Ishikawa (cell line): ENCODE measurements around the gene MTG1.

Experiments
- CEBPB ChIP-seq: IDR thresholded peaks from 2 replicates; pipeline ENCODE4 v1.6.1; 2012
- CREB1 ChIP-seq: IDR thresholded peaks from 2 replicates; pipeline ENCODE4 v1.6.1; 2012; ENCODE audit warnings: low read depth
- EGR1 ChIP-seq: IDR thresholded peaks from 2 replicates; pipeline ENCODE4 v1.6.1; 2012
- EP300 ChIP-seq: IDR thresholded peaks from 2 replicates; pipeline ENCODE4 v1.6.1; 2012; ENCODE audit warnings: borderline replicate concordance
- FOXM1 ChIP-seq: IDR thresholded peaks from 2 replicates; pipeline ENCODE4 v1.6.1; 2012; ENCODE audit warnings: low read depth, borderline replicate concordance
- MAX ChIP-seq: IDR thresholded peaks from 2 replicates; pipeline ENCODE4 v1.6.1; 2012
- NFIC ChIP-seq: IDR thresholded peaks from 2 replicates; pipeline ENCODE4 v1.6.1; 2012
- RAD21 ChIP-seq: IDR thresholded peaks from 2 replicates; pipeline ENCODE4 v1.6.1; 2012; ENCODE audit warnings: low read depth
- TAF1 ChIP-seq: IDR thresholded peaks from 2 replicates; pipeline ENCODE4 v1.6.1; 2012; ENCODE audit warnings: low read depth, mild to moderate bottlenecking
- TCF12 ChIP-seq: IDR thresholded peaks from 2 replicates; pipeline ENCODE4 v1.6.1; 2012; ENCODE audit warnings: low read depth
- TEAD4 ChIP-seq: IDR thresholded peaks from 2 replicates; pipeline ENCODE4 v1.6.1; 2012
- YY1 ChIP-seq: IDR thresholded peaks from 2 replicates; pipeline ENCODE4 v1.6.1; 2012; ENCODE audit warnings: low read depth
- ZBTB7A ChIP-seq: IDR thresholded peaks from 2 replicates; pipeline ENCODE4 v1.6.1; 2012; ENCODE audit warnings: low read depth
- TF ChIP-seq, protein P1 (sequence below): IDR thresholded peaks from 2 replicates; pipeline ENCODE4 v1.6.1; 2012
- TF ChIP-seq, protein P2 (sequence below): IDR thresholded peaks from 2 replicates; pipeline ENCODE4 v1.6.1; 2012; ENCODE audit warnings: low read depth, mild to moderate bottlenecking

The MTG1 gene

DNA sequence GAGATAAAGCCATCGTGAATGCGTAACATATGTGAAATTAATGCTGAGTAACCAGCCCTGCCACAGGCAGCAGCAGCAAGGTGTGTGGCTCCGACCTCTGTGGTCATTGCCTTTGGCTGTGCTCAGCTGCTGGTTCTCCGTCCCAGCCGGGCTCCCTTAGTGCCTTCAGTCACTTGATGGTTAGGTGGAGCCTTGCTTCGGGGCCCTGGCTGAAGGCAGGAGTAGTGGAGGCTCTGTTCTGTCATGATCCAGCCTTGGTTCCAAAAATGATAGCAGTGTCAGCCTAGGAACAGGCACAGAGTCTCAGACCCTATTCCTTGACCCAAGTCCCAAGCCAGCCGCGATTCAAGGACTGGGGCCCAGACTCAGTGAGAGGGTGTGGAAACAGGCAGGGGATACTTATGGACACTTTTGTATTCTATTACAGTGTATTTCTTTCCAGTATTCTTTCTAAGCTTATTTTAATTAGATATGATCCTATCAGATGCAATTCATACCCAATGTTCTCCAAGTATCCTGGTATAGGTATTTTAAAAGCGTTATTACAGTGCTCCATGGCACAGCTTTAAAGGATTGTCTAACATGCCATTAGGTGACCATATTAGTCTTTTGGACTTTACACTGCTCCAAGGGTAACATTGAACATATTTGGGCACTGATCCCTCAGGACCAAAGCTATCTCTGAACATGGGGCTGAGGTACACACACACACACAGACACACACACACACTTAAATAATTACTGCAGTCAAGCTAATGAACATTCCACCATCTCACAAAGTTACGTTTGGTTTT lies 68.8 kb downstream of the MTG1 start:
- no peak for TF ChIP-seq MAX
- no peak for TF ChIP-seq TEAD4
- TF ChIP-seq EGR1: no peak
- no peak for TF ChIP-seq YY1
- TF ChIP-seq FOXM1: no peak
- no peak for TF ChIP-seq CEBPB
- TF ChIP-seq TAF1: no peak
- TF ChIP-seq NFIC: no peak
- no peak for TF ChIP-seq RAD21
- TF ChIP-seq CREB1: no peak
- no peak for TF ChIP-seq EP300
- TF ChIP-seq, protein P1, sequence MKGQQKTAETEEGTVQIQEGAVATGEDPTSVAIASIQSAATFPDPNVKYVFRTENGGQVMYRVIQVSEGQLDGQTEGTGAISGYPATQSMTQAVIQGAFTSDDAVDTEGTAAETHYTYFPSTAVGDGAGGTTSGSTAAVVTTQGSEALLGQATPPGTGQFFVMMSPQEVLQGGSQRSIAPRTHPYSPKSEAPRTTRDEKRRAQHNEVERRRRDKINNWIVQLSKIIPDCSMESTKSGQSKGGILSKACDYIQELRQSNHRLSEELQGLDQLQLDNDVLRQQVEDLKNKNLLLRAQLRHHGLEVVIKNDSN: no peak
- TF ChIP-seq TCF12: no peak
- TF ChIP-seq, protein P2, sequence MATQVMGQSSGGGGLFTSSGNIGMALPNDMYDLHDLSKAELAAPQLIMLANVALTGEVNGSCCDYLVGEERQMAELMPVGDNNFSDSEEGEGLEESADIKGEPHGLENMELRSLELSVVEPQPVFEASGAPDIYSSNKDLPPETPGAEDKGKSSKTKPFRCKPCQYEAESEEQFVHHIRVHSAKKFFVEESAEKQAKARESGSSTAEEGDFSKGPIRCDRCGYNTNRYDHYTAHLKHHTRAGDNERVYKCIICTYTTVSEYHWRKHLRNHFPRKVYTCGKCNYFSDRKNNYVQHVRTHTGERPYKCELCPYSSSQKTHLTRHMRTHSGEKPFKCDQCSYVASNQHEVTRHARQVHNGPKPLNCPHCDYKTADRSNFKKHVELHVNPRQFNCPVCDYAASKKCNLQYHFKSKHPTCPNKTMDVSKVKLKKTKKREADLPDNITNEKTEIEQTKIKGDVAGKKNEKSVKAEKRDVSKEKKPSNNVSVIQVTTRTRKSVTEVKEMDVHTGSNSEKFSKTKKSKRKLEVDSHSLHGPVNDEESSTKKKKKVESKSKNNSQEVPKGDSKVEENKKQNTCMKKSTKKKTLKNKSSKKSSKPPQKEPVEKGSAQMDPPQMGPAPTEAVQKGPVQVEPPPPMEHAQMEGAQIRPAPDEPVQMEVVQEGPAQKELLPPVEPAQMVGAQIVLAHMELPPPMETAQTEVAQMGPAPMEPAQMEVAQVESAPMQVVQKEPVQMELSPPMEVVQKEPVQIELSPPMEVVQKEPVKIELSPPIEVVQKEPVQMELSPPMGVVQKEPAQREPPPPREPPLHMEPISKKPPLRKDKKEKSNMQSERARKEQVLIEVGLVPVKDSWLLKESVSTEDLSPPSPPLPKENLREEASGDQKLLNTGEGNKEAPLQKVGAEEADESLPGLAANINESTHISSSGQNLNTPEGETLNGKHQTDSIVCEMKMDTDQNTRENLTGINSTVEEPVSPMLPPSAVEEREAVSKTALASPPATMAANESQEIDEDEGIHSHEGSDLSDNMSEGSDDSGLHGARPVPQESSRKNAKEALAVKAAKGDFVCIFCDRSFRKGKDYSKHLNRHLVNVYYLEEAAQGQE: no peak
- TF ChIP-seq ZBTB7A: no peak

- no peak for TF ChIP-seq TEAD4
- TF ChIP-seq EP300: no peak
- TF ChIP-seq CEBPB: no peak
- no peak for TF ChIP-seq FOXM1
- TF ChIP-seq MAX: no peak
- no peak for TF ChIP-seq NFIC
- TF ChIP-seq ZBTB7A: no peak
- TF ChIP-seq RAD21: no peak
- TF ChIP-seq, protein P2: no peak
- TF ChIP-seq, protein P1: no peak
- TF ChIP-seq TAF1: no peak
- TF ChIP-seq CREB1: no peak
- TF ChIP-seq TCF12: no peak
Measured at GRCh38 chr10:133464582-133465031, 70.7 kb downstream of the MTG1 start.

- TF ChIP-seq, protein P1: no peak
- TF ChIP-seq, protein P2: no peak
- TF ChIP-seq MAX: no peak
Measured at GRCh38 chr10:133465191-133465949, 71.4 kb downstream of the MTG1 start.
